HepG2 (cell line): ENCODE measurements around the gene ADAMTS2. TPM values are rescaled to one million over a fixed set of nuclear protein-coding genes. Genes with fewer than 3 reads are reported as not detected.

Source experiments
- ATAC-seq: fragments of 200-7000 bp; cut with Tn5 transposase; 3 replicates; pipeline ENCODE4 v1.9.1; 2020; ENCODE audit warnings: mild to moderate bottlenecking, moderate library complexity
- BruUV-seq: library from RNA; stranded (reverse); fragments of 400-500 nt; replicated peaks from 2 replicates; lab custom pipeline; 2021; lab: Mats Ljungman, UMichigan
- CTCF ChIA-PET: fragments of 300-600 bp; formaldehyde crosslinking; extraction: SDS; loops from one replicate; lab custom pipeline; 2021; ENCODE audit warnings: low total read pairs, inconsistent platforms, low intra/inter-chr PET ratio; lab: Yijun Ruan, JAX
- POLR2A ChIA-PET: fragments of 350-600 bp; sonication (Branson Sonifier 250); formaldehyde crosslinking; loops from one replicate; lab custom pipeline; 2020; ENCODE audit warnings: antibody characterized with exemption, inconsistent platforms; lab: Yijun Ruan, JAX
- DNase-seq: peaks from one replicate; pipeline ENCODE4 v3.0.0-alpha.2; 2015; ENCODE audit warnings: low spot score
- FAIRE-seq: peaks from 3 replicates; lab custom pipeline; 2011; peaks lifted over from hg19 to GRCh38; lab: Jason Lieb, UNC
- H2AFZ ChIP-seq: one replicate; pipeline ENCODE4 v1.6.1; 2011; ENCODE audit warnings: low read length, inconsistent platforms
- H3K27ac ChIP-seq: fragments of 300-600 bp; 3 replicates; pipeline ENCODE4 v1.8.0; 2011; ENCODE audit warnings: mixed run types, mild to moderate bottlenecking, mixed read lengths, low read length, inconsistent platforms; ENCODE audit not compliant: insufficient read depth; ENCODE audit errors: extremely low read length
- H3K27me3 ChIP-seq, 2 experiments: fragments of 200-600 bp in 1 of 2; 2 replicates in 1 of 2; 3 replicates in 1 of 2; pipeline versions ENCODE4 v1.6.0 to v1.8.0; 2011; ENCODE audit warnings: low read length in 2 of 2, mild to moderate bottlenecking in 2 of 2, moderate library complexity in 2 of 2, inconsistent platforms in 1 of 2; ENCODE audit not compliant: insufficient read depth in 2 of 2, control insufficient read depth in 1 of 2
- H3K36me3 ChIP-seq, 2 experiments: fragments of 200-600 bp in 1 of 2; replicated peaks in 1 of 2; 2 replicates in 1 of 2; 3 replicates in 1 of 2; pipeline versions ENCODE4 v1.5.1 to v1.8.0; 2011; ENCODE audit warnings: low read length in 2 of 2, inconsistent platforms in 1 of 2; ENCODE audit not compliant: insufficient read depth in 2 of 2, control insufficient read depth in 1 of 2
- H3K4me1 ChIP-seq: 2 replicates; pipeline ENCODE4 v1.5.1; 2012; ENCODE audit warnings: low read length, inconsistent platforms; ENCODE audit not compliant: insufficient read depth
- H3K4me2 ChIP-seq: 2 replicates; pipeline ENCODE4 v1.6.0; 2011; ENCODE audit warnings: low read depth, low read length, inconsistent platforms
- H3K4me3 ChIP-seq, 3 experiments: fragments of 200-600 bp in 1 of 3; sonication (generic), shearing (Covaris generic) in 1 of 3; replicated peaks in 1 of 3; 2 replicates each; pipeline ENCODE4 v1.5.1; 2011 to 2016; ENCODE audit warnings: low read length in 3 of 3, inconsistent platforms in 2 of 3, low read depth in 2 of 3, mild to moderate bottlenecking in 2 of 3, control low read depth in 1 of 3, mixed read lengths in 1 of 3; ENCODE audit not compliant: insufficient read depth in 1 of 3
- H3K79me2 ChIP-seq: one replicate; pipeline ENCODE4 v1.6.1; 2011; ENCODE audit warnings: low read length, inconsistent platforms; ENCODE audit not compliant: insufficient read depth
- H3K9ac ChIP-seq: 2 replicates; pipeline ENCODE4 v1.6.0; 2011; ENCODE audit warnings: mild to moderate bottlenecking, low read depth, low read length, inconsistent platforms; ENCODE audit not compliant: insufficient read depth
- H3K9me3 ChIP-seq: 2 replicates; pipeline ENCODE4 v1.5.1; 2012; ENCODE audit warnings: mild to moderate bottlenecking, low read length
- H4K20me1 ChIP-seq: 2 replicates; pipeline ENCODE4 v1.6.0; 2011; ENCODE audit warnings: inconsistent platforms, mild to moderate bottlenecking, low read length, moderate library complexity; ENCODE audit not compliant: insufficient read depth
- ASH2L ChIP-seq: fragments of 300-600, 200-600 bp; sonication (generic); IDR thresholded peaks from 2 replicates; pipeline ENCODE4 v1.7.0; 2017; ENCODE audit warnings: low read depth, mild to moderate bottlenecking, moderate library complexity, mixed read lengths, low read length; ENCODE audit not compliant: insufficient read length
- CHD2 ChIP-seq: IDR thresholded peaks from 2 replicates; pipeline ENCODE4 v1.6.1; 2011; ENCODE audit warnings: low read depth, low read length, improper control_type of control experiment
- KLF13 ChIP-seq: sonication (generic); formaldehyde crosslinking; IDR thresholded peaks from 2 replicates; pipeline ENCODE4 v1.4.0; 2020; ENCODE audit warnings: mild to moderate bottlenecking, missing genetic modification reagents
- MAFK ChIP-seq, 2 experiments: IDR thresholded peaks in 1 of 2; conservative IDR thresholded peaks in 1 of 2; 2 replicates each; pipeline ENCODE4 v1.6.1; 2011; ENCODE audit warnings: improper control_type of control experiment in 2 of 2, low read length in 2 of 2
- XRCC5 ChIP-seq: fragments of 200-400 bp; formaldehyde crosslinking; optimal IDR thresholded peaks from 2 replicates; pipeline ENCODE3; 2017; ENCODE audit warnings: mild to moderate bottlenecking, low read length
- ZNF180 ChIP-seq: sonication (generic); formaldehyde crosslinking; IDR thresholded peaks from 2 replicates; pipeline ENCODE4 v1.4.0; 2020; ENCODE audit warnings: low read depth, missing genetic modification reagents, borderline replicate concordance
- ZNF354B ChIP-seq: sonication (generic); formaldehyde crosslinking; IDR thresholded peaks from 2 replicates; pipeline ENCODE4 v1.8.0; 2022; ENCODE audit warnings: mild to moderate bottlenecking, missing genetic modification reagents
- WGBS: methylation state at CpG from one replicate; pipeline ENCODE4 v1.1.6; 2017; ENCODE audit warnings: low lambda C conversion rate; 5-methylcytosine and 5-hydroxymethylcytosine counted together
- in situ Hi-C: cut with HindIII; loops from 2 replicates; pipeline ENCODE4 v1.10.0; 2017; ENCODE audit warnings: low pct_unique_long_range_greater_than_20kb; ENCODE audit not compliant: extremely low pct_ligation_motif_present
- intact Hi-C: fragments of 100-400 bp; cut with micrococcal nuclease; formaldehyde crosslinking; loops from one replicate; pipeline ENCODE4 v1.10.0; 2022; ENCODE audit not compliant: unreplicated experiment
- polyA plus RNA-seq, 8 experiments: library from polyadenylated mRNA; depleted of rRNA in 3 of 8; stranded (reverse) in 7 of 8; unstranded in 1 of 8; fragments of >200 nt; fragmentation: Illumina TruSeq in 4 of 8; extraction: Trizol in 4 of 8; gene quantifications; 2 replicates each; pipeline versions ENCODE4 v1.2.1 to v1.2.3, GENCODE V29; 2011 to 2016; ENCODE audit warnings: low read depth in 4 of 8, missing spikeins in 1 of 8, mixed read lengths in 1 of 8; ENCODE audit not compliant: insufficient read depth in 1 of 8
- total RNA-seq, 5 experiments: library from RNA; depleted of rRNA; stranded (reverse); fragments of >200 nt; fragmentation: Illumina TruSeq; extraction: Trizol; gene quantifications; 2 replicates each; pipeline ENCODE4 v1.2.3, GENCODE V29; 2016; ENCODE audit warnings: low read depth in 1 of 5
- TF ChIP-seq, protein P1 (sequence below): sonication (generic); formaldehyde crosslinking; IDR thresholded peaks from 2 replicates; pipeline ENCODE4 v1.5.0; 2020; ENCODE audit warnings: mild to moderate bottlenecking, missing genetic modification reagents, borderline replicate concordance
- TF ChIP-seq, protein P2 (sequence below): sonication (generic); formaldehyde crosslinking; conservative IDR thresholded peaks from 2 replicates; pipeline ENCODE4 v1.4.0; 2020; ENCODE audit warnings: missing genetic modification reagents

Gene ADAMTS2
- total and polyA plus RNA-seq, 2 of the 13 experiments (the other 11 are each of a cell fraction or from before 2014, with no cell fraction given): 0.24 to 3.5 TPM

DNA sequence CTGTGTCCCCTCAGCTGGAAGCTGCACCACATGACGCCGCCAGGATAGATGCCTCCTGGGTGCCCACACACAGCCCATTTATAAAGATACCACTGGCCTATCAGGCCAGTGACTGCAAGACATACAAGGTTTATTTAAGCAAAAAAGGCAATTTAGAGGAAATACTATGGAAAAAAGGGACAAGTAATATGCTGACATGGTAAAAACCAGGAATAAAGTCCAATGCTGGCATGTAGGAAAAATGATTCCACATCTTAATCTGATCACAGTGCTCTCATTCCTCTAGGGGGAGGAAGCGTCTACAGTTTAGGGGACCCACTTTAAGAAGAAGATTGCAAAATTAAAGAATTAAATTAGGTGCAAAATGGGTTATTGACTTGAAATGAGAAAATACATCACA is 205.0 kb downstream of the ADAMTS2 start:
- in situ Hi-C loops: no loop called here
- intact Hi-C loops: no loop called here
- CTCF ChIA-PET: no interaction called here
- Histone ChIP-seq H3K4me1 (no peaks in the 10 kb centered on the region), H3K9me3 (no peaks in the 10 kb centered on the region), H3K36me3 (no peaks in the 10 kb centered on the region), H3K27me3 (peaks cover 1 to 8% of the 10 kb centered on the region in 2 experiments; a peak in 3 of 5 replicates), H3K4me2 (no peak overlapping the region), H3K9ac (no peak overlapping the region), H3K79me2 (no peaks in the 10 kb centered on the region), H3K4me3 (no peak overlapping the region), H3K27ac (no peak overlapping the region), H2AFZ (no peak overlapping the region), H4K20me1 (no peaks in the 10 kb centered on the region)
- ATAC-seq (no peak), DNase-seq (no peak), FAIRE-seq (no peak)
- WGBS: 37% methylated on average over 3 of the region's 3 CpGs
- POLR2A ChIA-PET: no interaction called here
- BruUV-seq: no TSS peak
- TF ChIP-seq ZNF354B (CRISPR knock-in tag) (no peak), MAFK (conservative IDR thresholded peaks at IDR 0.05 in 1 of 2, IDR thresholded peaks at IDR 0.05 in 1 of 2; ENCODE audit: low read length in 2 of 2) (peak; percentile 90 to 92), ASH2L (no peak), CHD2 (no peak), KLF13 (no peak), XRCC5 (no peak), ZNF180 (CRISPR knock-in tag) (no peak)
- TF ChIP-seq, protein P1, sequence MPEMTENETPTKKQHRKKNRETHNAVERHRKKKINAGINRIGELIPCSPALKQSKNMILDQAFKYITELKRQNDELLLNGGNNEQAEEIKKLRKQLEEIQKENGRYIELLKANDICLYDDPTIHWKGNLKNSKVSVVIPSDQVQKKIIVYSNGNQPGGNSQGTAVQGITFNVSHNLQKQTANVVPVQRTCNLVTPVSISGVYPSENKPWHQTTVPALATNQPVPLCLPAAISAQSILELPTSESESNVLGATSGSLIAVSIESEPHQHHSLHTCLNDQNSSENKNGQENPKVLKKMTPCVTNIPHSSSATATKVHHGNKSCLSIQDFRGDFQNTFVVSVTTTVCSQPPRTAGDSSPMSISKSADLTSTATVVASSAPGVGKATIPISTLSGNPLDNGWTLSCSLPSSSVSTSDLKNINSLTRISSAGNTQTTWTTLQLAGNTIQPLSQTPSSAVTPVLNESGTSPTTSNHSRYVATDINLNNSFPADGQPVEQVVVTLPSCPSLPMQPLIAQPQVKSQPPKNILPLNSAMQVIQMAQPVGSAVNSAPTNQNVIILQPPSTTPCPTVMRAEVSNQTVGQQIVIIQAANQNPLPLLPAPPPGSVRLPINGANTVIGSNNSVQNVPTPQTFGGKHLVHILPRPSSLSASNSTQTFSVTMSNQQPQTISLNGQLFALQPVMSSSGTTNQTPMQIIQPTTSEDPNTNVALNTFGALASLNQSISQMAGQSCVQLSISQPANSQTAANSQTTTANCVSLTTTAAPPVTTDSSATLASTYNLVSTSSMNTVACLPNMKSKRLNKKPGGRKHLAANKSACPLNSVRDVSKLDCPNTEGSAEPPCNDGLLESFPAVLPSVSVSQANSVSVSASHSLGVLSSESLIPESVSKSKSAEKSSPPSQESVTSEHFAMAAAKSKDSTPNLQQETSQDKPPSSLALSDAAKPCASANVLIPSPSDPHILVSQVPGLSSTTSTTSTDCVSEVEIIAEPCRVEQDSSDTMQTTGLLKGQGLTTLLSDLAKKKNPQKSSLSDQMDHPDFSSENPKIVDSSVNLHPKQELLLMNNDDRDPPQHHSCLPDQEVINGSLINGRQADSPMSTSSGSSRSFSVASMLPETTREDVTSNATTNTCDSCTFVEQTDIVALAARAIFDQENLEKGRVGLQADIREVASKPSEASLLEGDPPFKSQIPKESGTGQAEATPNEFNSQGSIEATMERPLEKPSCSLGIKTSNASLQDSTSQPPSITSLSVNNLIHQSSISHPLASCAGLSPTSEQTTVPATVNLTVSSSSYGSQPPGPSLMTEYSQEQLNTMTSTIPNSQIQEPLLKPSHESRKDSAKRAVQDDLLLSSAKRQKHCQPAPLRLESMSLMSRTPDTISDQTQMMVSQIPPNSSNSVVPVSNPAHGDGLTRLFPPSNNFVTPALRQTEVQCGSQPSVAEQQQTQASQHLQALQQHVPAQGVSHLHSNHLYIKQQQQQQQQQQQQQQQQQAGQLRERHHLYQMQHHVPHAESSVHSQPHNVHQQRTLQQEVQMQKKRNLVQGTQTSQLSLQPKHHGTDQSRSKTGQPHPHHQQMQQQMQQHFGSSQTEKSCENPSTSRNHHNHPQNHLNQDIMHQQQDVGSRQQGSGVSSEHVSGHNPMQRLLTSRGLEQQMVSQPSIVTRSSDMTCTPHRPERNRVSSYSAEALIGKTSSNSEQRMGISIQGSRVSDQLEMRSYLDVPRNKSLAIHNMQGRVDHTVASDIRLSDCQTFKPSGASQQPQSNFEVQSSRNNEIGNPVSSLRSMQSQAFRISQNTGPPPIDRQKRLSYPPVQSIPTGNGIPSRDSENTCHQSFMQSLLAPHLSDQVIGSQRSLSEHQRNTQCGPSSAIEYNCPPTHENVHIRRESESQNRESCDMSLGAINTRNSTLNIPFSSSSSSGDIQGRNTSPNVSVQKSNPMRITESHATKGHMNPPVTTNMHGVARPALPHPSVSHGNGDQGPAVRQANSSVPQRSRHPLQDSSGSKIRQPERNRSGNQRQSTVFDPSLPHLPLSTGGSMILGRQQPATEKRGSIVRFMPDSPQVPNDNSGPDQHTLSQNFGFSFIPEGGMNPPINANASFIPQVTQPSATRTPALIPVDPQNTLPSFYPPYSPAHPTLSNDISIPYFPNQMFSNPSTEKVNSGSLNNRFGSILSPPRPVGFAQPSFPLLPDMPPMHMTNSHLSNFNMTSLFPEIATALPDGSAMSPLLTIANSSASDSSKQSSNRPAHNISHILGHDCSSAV: no peak
- TF ChIP-seq, protein P2, sequence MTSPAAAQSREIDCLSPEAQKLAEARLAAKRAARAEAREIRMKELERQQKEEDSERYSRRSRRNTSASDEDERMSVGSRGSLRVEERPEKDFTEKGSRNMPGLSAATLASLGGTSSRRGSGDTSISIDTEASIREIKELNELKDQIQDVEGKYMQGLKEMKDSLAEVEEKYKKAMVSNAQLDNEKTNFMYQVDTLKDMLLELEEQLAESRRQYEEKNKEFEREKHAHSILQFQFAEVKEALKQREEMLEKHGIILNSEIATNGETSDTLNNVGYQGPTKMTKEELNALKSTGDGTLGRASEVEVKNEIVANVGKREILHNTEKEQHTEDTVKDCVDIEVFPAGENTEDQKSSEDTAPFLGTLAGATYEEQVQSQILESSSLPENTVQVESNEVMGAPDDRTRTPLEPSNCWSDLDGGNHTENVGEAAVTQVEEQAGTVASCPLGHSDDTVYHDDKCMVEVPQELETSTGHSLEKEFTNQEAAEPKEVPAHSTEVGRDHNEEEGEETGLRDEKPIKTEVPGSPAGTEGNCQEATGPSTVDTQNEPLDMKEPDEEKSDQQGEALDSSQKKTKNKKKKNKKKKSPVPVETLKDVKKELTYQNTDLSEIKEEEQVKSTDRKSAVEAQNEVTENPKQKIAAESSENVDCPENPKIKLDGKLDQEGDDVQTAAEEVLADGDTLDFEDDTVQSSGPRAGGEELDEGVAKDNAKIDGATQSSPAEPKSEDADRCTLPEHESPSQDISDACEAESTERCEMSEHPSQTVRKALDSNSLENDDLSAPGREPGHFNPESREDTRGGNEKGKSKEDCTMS (CRISPR knock-in tag): no peak
